ENCODE measurements around the gene OSTC. TPM values are rescaled to one million over a fixed set of nuclear protein-coding genes. Genes with fewer than 3 reads are reported as not detected.

Gene OSTC
- 91.0 to 117 TPM (median 95.0 TPM) in 5 replicates for total RNA-seq (2022; extraction: Qiagen RNA extraction)

DNA sequence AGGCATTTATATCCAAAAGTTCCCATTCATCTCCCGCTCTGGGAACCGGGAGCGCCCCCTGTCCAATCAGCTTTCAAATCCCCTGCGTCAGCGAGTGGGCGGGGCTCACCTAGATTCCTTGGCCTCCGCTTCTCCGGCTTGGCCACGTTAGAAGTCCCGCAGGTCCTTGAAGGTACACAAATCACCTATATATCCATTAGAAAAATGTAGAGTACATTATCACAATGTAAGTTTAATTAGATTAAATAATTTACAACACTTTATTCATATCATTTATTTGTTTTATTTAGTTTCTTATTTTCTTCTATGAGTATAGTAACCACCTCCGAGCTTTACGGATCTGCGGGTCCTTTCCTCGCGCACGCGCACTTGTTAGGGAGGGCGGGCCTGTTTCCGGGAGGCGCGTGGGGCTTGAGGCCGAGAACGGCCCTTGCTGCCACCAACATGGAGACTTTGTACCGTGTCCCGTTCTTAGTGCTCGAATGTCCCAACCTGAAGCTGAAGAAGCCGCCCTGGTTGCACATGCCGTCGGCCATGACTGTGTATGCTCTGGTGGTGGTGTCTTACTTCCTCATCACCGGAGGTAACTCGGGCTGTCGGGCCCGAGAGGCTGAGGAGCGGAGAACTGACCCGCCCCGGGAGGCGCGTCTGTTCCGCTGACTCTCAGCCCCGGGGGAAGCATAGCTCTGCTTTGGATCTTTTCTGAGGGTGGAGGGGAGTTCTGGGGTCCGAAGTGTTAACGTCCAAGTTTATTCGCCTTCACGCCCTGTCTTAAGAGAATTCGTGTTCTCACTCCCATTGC is at the start of gene OSTC:
Gene OSTC, plus strand, starts transcription at position 388 of the 802 bp plus-strand sequence. Its CDS starts 57 bp downstream, at position 445.

DNA sequence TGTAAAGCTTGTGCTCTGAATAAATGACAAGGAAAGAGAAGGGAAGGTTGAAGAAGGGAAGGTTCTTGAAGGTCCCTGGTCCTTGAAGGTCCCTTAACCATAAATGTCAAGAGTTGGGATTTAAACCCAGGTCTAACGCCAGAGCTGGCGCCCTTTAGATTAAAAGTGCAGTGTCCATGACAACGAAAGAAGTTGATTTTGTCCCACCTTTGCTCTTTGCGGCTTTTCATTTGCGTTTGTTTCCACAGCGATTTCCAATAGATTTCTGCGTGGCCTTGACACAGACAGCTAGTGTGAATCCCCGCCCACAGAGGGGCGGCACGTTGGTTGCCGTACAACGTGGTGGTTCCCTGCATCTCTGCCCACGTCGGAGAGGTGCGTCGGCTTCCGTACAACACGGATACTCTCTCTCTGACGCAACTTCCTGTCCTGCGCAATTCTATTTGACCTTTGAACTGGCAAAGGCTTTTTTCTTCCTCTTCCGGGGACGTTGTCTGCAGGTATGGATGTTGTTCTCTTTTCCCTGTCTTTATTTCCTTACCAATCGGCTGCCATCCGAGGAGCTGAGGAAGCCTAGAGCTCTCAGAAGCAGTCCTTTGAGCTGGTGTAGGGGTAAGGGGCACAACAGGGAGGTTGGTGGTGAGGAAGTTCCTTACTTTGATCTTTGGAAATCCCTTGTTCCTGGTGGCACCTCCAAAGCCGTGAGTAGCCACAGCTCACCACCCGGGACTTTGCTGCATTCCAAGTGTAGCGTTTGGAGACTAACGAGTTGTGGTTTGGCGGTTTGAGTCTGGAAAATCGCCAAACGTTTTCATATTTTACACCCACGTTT is 30.1 kb upstream of the OSTC start, which contains the start of gene RPL34:
Gene RPL34, plus strand, starts transcription at position 476 of the 832 bp plus-strand sequence. CDS start 1,384 bp downstream, outside the sequence.

Other genes with a start within 250 kb of the OSTC start
- 865 to 1,010 TPM (median 906 TPM) in 5 replicates for gene RPL34, start 30.0 kb upstream of the OSTC start, total RNA-seq (2022; extraction: Qiagen RNA extraction)
- gene ETNPPL, start 112.5 kb downstream of the OSTC start, total RNA-seq (2022; extraction: Qiagen RNA extraction): 0.08 TPM in 1 of 5 replicates, not detected in the others

Measured in A549 treated with CORT108297 at 1 μM for 4 hours (cell line).